GM15510 (cell line): ENCODE measurements around the gene MAP3K6.

ENCODE experiments used
- POLR2A ChIP-seq: IDR thresholded peaks from 3 replicates; pipeline ENCODE4 v1.6.1; 2011; ENCODE audit warnings: borderline replicate concordance; ENCODE audit not compliant: insufficient read length; ENCODE audit errors: extremely low read depth

Gene MAP3K6

GRCh38 chr1:27366411-27367159, at the start of gene MAP3K6:
TSS of gene MAP3K6 (minus strand) at chr1:27366961. CDS start at chr1:27366597, 364 bp downstream.
- no peak for TF ChIP-seq POLR2A

GRCh38 chr1:27414091-27414490, 47.3 kb upstream of the MAP3K6 start:
- TF ChIP-seq POLR2A, result no peak

- TF ChIP-seq POLR2A, result no peak
Measured at GRCh38 chr1:27413004-27413403, 46.2 kb upstream of the MAP3K6 start.

GRCh38 chr1:27412502-27412901, 45.7 kb upstream of the MAP3K6 start:
- TF ChIP-seq POLR2A, result no peak

- no peak for TF ChIP-seq POLR2A
Measured at GRCh38 chr1:27410709-27411108, 43.9 kb upstream of the MAP3K6 start.

- no peak for TF ChIP-seq POLR2A
Measured at GRCh38 chr1:27409669-27410068, 42.9 kb upstream of the MAP3K6 start.

- TF ChIP-seq POLR2A, result no peak
Measured at GRCh38 chr1:27408151-27408550, 41.4 kb upstream of the MAP3K6 start.

- TF ChIP-seq POLR2A, result no peak
Measured at GRCh38 chr1:27406362-27406680, 39.6 kb upstream of the MAP3K6 start.

- no peak for TF ChIP-seq POLR2A
Measured at GRCh38 chr1:27405074-27405473, 38.3 kb upstream of the MAP3K6 start.

- no peak for TF ChIP-seq POLR2A
Measured at GRCh38 chr1:27403931-27404330, 37.2 kb upstream of the MAP3K6 start.

- no peak for TF ChIP-seq POLR2A
Measured at GRCh38 chr1:27403065-27403726, 36.4 kb upstream of the MAP3K6 start.

- TF ChIP-seq POLR2A, result no peak
Measured at GRCh38 chr1:27402349-27402754, 35.6 kb upstream of the MAP3K6 start.

GRCh38 chr1:27400963-27401341, 34.2 kb upstream of the MAP3K6 start:
- peak; percentile 8 for TF ChIP-seq POLR2A

GRCh38 chr1:27400082-27400962, 33.6 kb upstream of the MAP3K6 start:
- peak; percentile 16 for TF ChIP-seq POLR2A
